Measurements from ENCODE around the gene XPO5.
"Not testable (repeated sequence)": the region's sequence is repeated elsewhere in the genome, so short reads cannot be mapped to it uniquely, and the experiment has no call there.

Gene XPO5

GRCh38 chr6:43516367-43516696 is 59.5 kb downstream of the XPO5 start:
- DNase-seq, result no peak

- no peak for DNase-seq
These were observed 60.0 kb downstream of the XPO5 start for GRCh38 chr6:43515808-43516207.

GRCh38 chr6:43511824-43512415 is 63.9 kb downstream of the XPO5 start:
- no peak for DNase-seq

- DNase-seq, result no peak
These were observed 65.0 kb downstream of the XPO5 start for GRCh38 chr6:43510827-43511163.

- no peak for DNase-seq
These were observed 65.6 kb downstream of the XPO5 start, which contains the start of gene LRRC73 for GRCh38 chr6:43509984-43510826. TSS of gene LRRC73 (minus strand) at chr6:43510346. CDS start at chr6:43509785, 561 bp downstream.

GRCh38 chr6:43509142-43509983 is 66.5 kb downstream of the XPO5 start:
- no peak for DNase-seq

GRCh38 chr6:43508481-43509141 is 67.2 kb downstream of the XPO5 start:
- DNase-seq, result no peak

GRCh38 chr6:43506667-43507471 is 69.0 kb downstream of the XPO5 start:
- DNase-seq, result peak; percentile 62

- DNase-seq, result no peak
These were observed 69.7 kb downstream of the XPO5 start for GRCh38 chr6:43506171-43506570.

GRCh38 chr6:43505718-43506117 is 70.1 kb downstream of the XPO5 start:
- no peak for DNase-seq

GRCh38 chr6:43504756-43505593 is 70.9 kb downstream of the XPO5 start:
- no peak for DNase-seq

- no peak for DNase-seq
These were observed 72.4 kb downstream of the XPO5 start for GRCh38 chr6:43503443-43503842.

GRCh38 chr6:43502666-43503065 is 73.2 kb downstream of the XPO5 start:
- DNase-seq, result no peak

GRCh38 chr6:43500921-43501320 is 74.9 kb downstream of the XPO5 start:
- DNase-seq, result no peak

GRCh38 chr6:43499028-43499815 is 76.6 kb downstream of the XPO5 start:
- DNase-seq, result no peak

GRCh38 chr6:43498291-43498690 is 77.5 kb downstream of the XPO5 start:
- not testable (repeated sequence) for DNase-seq

- no peak for DNase-seq
These were observed 78.1 kb downstream of the XPO5 start for GRCh38 chr6:43497689-43498088.

- DNase-seq, result no peak
These were observed 78.8 kb downstream of the XPO5 start for GRCh38 chr6:43497129-43497396.

GRCh38 chr6:43496370-43497128 is 79.3 kb downstream of the XPO5 start:
- DNase-seq, result no peak

GRCh38 chr6:43495409-43495941 is 80.4 kb downstream of the XPO5 start:
- no peak for DNase-seq

Data from NK-92 treated with Interleukin-12 subunit alpha and Interleukin-12 subunit beta, amount 100 ng/mL, for 24 hours (cell line).